GM12891 (cell line): ENCODE results near the gene TSPYL6.

ENCODE experiments used
- DNase-seq: peaks from one replicate; pipeline ENCODE4 v3.0.0; 2011; ENCODE audit warnings: low spot score; ENCODE audit not compliant: insufficient read length
- FAIRE-seq: peaks from 2 replicates; lab custom pipeline; 2011; peaks lifted over from hg19 to GRCh38; lab: Jason Lieb, UNC
- PAX5 ChIP-seq: IDR thresholded peaks from 2 replicates; pipeline ENCODE4 v1.6.1; 2011; ENCODE audit warnings: low read length, moderate library complexity, mild to moderate bottlenecking; ENCODE audit not compliant: insufficient read depth, severe bottlenecking
- POLR2A ChIP-seq: IDR thresholded peaks from 2 replicates; pipeline ENCODE4 v1.6.1; 2011; ENCODE audit warnings: low read depth, low read length, control low read depth
- POLR2AphosphoS5 ChIP-seq: IDR thresholded peaks from 2 replicates; pipeline ENCODE4 v1.6.1; 2011; ENCODE audit warnings: low read depth, low read length, control low read depth
- POU2F2 ChIP-seq: IDR thresholded peaks from 2 replicates; pipeline ENCODE4 v1.6.1; 2011; ENCODE audit warnings: low read depth, mild to moderate bottlenecking, control low read depth, low read length, moderate library complexity
- SPI1 ChIP-seq: IDR thresholded peaks from 2 replicates; pipeline ENCODE4 v1.6.1; 2011; ENCODE audit warnings: low read depth, low read length, control low read depth
- TAF1 ChIP-seq: IDR thresholded peaks from 2 replicates; pipeline ENCODE4 v1.6.1; 2011; ENCODE audit warnings: low read depth, low read length, control low read depth

The TSPYL6 gene

GRCh38 chr2:54228945-54229344, 27.1 kb downstream of the TSPYL6 start:
- TF ChIP-seq SPI1 (no peak), POU2F2 (no peak), POLR2A (no peak), TAF1 (no peak), POLR2AphosphoS5 (no peak), PAX5 (no peak)
- DNase-seq (no peak), FAIRE-seq (no peak)

DNA sequence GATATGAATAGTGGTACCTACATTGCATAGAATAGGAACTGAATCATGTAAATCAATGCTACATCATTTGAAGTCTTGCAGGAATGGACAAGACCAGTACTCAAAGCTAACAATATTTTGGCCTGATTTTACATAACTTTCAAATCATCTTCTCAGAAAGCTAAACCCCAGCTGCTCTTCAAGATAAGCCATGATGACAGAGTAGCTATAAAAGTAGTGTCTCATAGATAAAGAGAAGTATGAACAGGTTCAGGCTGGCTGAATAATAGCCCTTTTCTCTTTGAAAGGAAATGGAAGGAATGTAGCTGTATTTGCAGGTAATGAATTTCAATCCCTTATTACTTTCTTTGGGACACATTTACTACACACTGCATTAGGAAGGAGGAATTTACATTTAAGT, 28.2 kb downstream of the TSPYL6 start:
- DNase-seq: no peak
- TF ChIP-seq SPI1: no peak
- TF ChIP-seq POLR2A: no peak
- no peak for TF ChIP-seq PAX5
- no peak for TF ChIP-seq POU2F2
- no peak for TF ChIP-seq POLR2AphosphoS5
- no peak for TF ChIP-seq TAF1
- FAIRE-seq: no peak

DNA sequence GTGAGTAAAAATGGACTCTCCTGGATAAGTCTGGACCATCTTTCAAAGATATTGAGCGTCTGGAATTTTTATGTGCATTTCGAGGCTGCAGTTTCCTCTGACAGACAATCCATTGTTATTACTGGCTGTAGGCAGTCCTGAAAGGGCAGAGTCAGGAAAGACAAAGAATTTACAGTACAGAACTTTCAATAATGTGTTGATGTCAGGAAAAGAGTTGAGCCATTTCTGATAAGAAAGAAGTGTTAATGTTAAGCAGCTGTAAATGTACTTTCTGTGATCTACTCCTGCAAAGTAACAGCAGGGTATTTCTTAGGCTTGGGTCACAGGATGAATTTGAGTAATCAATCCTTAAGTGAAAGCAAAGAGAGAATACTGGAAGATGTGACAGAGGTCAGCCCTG, 29.8 kb downstream of the TSPYL6 start:
- DNase-seq: no peak
- FAIRE-seq: no peak

GRCh38 chr2:54224997-54225396, 31.0 kb downstream of the TSPYL6 start:
- FAIRE-seq (no peak), DNase-seq (no peak)
- TF ChIP-seq PAX5 (no peak), POLR2A (no peak), POU2F2 (no peak), POLR2AphosphoS5 (no peak), SPI1 (no peak), TAF1 (no peak)

More for the DNA sequence above, 29.8 kb downstream of the TSPYL6 start:
- TF ChIP-seq POLR2A: no peak
- no peak for TF ChIP-seq PAX5
- no peak for TF ChIP-seq POU2F2
- TF ChIP-seq SPI1: no peak
- TF ChIP-seq POLR2AphosphoS5: no peak
- TF ChIP-seq TAF1: no peak

- DNase-seq: no peak
- TF ChIP-seq TAF1 (no peak), POU2F2 (no peak), POLR2AphosphoS5 (no peak), POLR2A (no peak), SPI1 (no peak), PAX5 (no peak)
- FAIRE-seq: no peak
These were observed 42.9 kb downstream of the TSPYL6 start for GRCh38 chr2:54213082-54213481.

DNA sequence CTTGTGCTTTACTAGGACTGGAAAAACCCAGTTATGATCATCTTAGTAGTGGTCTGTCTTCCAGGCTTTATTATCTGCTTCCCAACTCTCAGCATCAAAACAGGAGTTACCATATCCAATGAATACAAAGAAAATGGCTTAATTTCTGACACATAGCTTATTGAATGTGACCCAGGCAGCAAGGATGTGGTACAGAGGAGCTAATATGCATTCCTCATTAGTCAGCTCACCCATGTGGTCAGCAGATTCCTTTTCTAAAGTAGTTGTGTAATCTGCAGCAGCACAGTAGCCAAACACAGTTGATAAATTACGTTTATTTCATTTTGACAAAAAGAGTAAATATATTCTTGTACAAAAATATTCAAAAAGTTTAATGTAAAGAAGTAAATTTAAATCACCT, 43.6 kb downstream of the TSPYL6 start:
- TF ChIP-seq SPI1 (no peak), PAX5 (no peak), POLR2AphosphoS5 (no peak), POLR2A (no peak), TAF1 (no peak), POU2F2 (no peak)
- FAIRE-seq: no peak
- DNase-seq: no peak

DNA sequence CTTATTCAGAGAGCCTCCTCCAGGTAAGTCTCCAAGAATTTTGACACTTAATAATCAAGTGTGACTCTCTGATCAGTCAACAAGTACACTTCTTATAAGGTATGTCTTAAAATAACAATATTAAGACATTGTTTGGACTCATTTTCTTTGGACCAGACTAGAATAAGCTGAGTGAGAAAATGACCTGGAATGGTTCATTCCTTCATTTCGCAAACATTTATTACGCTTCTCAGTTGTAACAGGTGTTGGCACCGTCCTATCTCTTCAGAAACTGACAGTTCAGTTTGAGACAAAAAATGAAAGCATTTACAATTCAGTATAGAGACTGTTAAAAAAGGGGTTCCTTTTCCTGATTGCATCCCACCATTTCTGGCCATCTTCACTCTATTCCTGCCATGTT, 46.6 kb downstream of the TSPYL6 start:
- no peak for FAIRE-seq
- no peak for TF ChIP-seq POLR2A
- TF ChIP-seq PAX5: no peak
- no peak for TF ChIP-seq TAF1
- TF ChIP-seq POLR2AphosphoS5: no peak
- no peak for TF ChIP-seq SPI1
- TF ChIP-seq POU2F2: no peak

DNA sequence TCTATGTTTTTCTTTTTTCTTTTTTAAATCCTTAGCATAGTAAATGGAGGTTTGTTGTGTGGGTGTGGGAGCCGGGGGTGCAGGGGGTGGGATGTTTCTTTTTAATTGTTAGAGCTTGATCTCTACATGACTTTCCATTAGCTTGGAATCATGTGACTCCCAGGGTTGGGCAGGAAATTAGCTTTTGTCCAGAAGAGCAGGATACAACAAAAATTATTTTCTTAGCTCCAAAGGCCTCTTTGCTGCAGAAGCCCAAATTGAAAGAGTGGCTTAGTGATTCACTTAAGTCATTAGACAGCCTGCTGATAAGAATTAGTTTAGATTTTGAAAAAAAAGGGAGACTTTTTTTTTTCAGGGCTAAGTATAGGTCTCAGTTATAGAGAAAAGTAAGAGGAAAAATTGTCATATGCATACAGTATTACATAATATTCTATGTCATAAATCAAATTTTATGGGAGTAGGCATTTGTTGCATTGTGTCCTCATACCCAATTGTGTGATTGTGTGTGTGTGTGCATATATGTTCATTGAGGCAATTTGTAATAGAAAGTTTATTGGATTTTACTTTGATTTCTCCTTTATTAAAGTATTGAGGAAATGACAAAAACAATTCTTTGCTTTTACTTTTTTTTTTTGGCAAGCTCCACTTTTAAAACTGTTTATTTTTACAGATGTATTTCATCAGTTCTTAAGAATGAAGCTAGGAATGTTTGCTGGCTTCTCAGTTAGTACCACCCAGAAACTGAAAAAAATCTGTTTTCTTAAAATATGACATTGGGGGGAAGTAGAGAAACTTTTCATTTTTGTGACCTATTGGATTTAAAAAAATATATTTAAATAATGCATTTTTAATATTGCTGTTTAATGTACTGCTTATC, 47.4 kb downstream of the TSPYL6 start:
- TF ChIP-seq SPI1: no peak
- no peak for TF ChIP-seq POU2F2
- no peak for TF ChIP-seq TAF1
- TF ChIP-seq PAX5: no peak
- TF ChIP-seq POLR2AphosphoS5: no peak
- no peak for TF ChIP-seq POLR2A
- DNase-seq: no peak
- FAIRE-seq: no peak

More for the DNA sequence above, 46.6 kb downstream of the TSPYL6 start:
- no peak for DNase-seq

- no peak for FAIRE-seq
These were observed 48.3 kb downstream of the TSPYL6 start for GRCh38 chr2:54207666-54208195.

More at GRCh38 chr2:54207666-54208195, 48.3 kb downstream of the TSPYL6 start:
- no peak for DNase-seq
- TF ChIP-seq POU2F2 (no peak), SPI1 (no peak), POLR2A (no peak), POLR2AphosphoS5 (no peak), TAF1 (no peak), PAX5 (no peak)
